ENCODE data around the gene KANSL3.

GRCh38 chr2:96625571-96626552 lies 12.2 kb downstream of the KANSL3 start:
- TF ChIP-seq CTCF (conservative IDR thresholded peaks at IDR 0.05; ENCODE audit: low read depth in 2 of 2) (no peak), ZNF331 (CRISPR knock-in tag; IDR thresholded peaks at IDR 0.05; ENCODE audit: low read depth) (no peak), POLR2AphosphoS5 (IDR thresholded peaks at IDR 0.05; ENCODE audit: low read depth) (no peak)
